AG04449 (cell line): Measurements from ENCODE around the gene MBNL1.

Experiments used
- CTCF ChIA-PET: fragments of 350-600 bp; formaldehyde crosslinking; extraction: SDS; loops from one replicate; lab custom pipeline; 2021; ENCODE audit warnings: antibody characterized with exemption; lab: Yijun Ruan, JAX
- POLR2A ChIA-PET: fragments of 400-600, 350-600 bp; formaldehyde crosslinking; extraction: SDS; loops from one replicate; lab custom pipeline; 2020; ENCODE audit warnings: antibody characterized with exemption, inconsistent platforms; lab: Yijun Ruan, JAX
- DNase-seq: peaks from one replicate; pipeline ENCODE4 v3.0.0-alpha.2; 2010; ENCODE audit warnings: low read depth, low spot score
- H3K4me3 ChIP-seq: 2 replicates; pipeline ENCODE4 v1.5.1; 2011; ENCODE audit warnings: low read depth, mild to moderate bottlenecking, control low read depth, low read length
- TF ChIP-seq, protein P1 (sequence below): IDR thresholded peaks from one replicate; pipeline ENCODE4 v1.5.1; 2011; ENCODE audit warnings: mild to moderate bottlenecking, moderate library complexity, low read length, control low read depth, inconsistent platforms; ENCODE audit not compliant: insufficient read depth; ENCODE audit errors: missing control alignments

Gene MBNL1

DNA sequence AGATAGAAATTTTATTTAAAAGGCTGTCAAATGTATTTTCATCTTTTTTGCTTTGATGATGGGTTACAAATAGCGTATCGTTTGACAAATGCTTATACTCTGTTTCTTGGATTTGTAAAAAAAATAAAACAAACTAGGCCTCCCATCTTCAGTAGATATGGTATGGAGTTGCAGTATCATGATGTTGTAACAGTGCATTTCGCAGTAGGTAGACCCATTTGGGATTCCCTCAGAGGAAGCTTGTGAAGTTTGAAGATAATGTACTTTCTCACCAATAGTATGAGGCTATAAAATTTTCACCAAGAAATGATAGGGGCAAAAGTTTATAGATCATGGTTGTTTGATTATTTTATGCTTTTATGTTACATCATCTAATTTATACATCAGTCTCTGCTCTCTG is 10.8 kb downstream of the MBNL1 start:
- CTCF ChIA-PET = interaction anchor here (1.0 to 1.5 kb wide), 3 partner anchors 203 to 207 kb away, joined by 3 to 6 read pairs (median 3); no protein-coding TSS in a partner anchor
- POLR2A ChIA-PET = interaction anchor here (1.5 to 1.8 kb wide), 2 partner anchors 10 to 12 kb away, joined by 5 to 6 read pairs; no protein-coding TSS in a partner anchor

DNA sequence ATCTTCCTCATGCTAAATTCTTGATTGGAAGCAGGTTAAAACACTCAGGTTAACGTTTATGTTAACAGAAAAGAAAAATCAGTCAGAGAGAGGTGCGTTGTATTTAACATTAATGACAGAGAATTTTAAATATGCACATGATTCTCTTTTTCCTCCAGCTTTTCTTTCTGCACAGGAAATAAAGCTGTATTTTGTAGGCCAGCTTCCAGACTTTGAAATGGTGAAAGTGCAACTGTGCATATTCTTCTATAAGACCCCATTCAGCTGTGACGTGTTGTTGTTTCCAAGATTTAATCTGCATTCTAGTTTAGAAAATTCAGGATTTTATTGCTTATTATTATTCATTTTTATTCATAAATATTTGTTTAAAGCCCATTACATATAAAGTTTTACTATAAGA is 11.8 kb downstream of the MBNL1 start:
- TF ChIP-seq, protein P1, sequence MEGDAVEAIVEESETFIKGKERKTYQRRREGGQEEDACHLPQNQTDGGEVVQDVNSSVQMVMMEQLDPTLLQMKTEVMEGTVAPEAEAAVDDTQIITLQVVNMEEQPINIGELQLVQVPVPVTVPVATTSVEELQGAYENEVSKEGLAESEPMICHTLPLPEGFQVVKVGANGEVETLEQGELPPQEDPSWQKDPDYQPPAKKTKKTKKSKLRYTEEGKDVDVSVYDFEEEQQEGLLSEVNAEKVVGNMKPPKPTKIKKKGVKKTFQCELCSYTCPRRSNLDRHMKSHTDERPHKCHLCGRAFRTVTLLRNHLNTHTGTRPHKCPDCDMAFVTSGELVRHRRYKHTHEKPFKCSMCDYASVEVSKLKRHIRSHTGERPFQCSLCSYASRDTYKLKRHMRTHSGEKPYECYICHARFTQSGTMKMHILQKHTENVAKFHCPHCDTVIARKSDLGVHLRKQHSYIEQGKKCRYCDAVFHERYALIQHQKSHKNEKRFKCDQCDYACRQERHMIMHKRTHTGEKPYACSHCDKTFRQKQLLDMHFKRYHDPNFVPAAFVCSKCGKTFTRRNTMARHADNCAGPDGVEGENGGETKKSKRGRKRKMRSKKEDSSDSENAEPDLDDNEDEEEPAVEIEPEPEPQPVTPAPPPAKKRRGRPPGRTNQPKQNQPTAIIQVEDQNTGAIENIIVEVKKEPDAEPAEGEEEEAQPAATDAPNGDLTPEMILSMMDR = no peak
- ChIA-PET POLR2A (interaction anchor here (1.5 kb wide), 1 partner anchor 11 kb away, joined by 6 read pairs; no protein-coding TSS in a partner anchor), CTCF (interaction anchor here (0.9 to 1.1 kb wide), 2 partner anchors 9 to 204 kb away, joined by 3 read pairs; no protein-coding TSS in a partner anchor)
- no peak for DNase-seq
- no peak overlapping the region for H3K4me3 ChIP-seq

More for the DNA sequence above, 10.8 kb downstream of the MBNL1 start:
- H3K4me3 ChIP-seq = no peak overlapping the region
- TF ChIP-seq, protein P1 = no peak
- DNase-seq = no peak

DNA sequence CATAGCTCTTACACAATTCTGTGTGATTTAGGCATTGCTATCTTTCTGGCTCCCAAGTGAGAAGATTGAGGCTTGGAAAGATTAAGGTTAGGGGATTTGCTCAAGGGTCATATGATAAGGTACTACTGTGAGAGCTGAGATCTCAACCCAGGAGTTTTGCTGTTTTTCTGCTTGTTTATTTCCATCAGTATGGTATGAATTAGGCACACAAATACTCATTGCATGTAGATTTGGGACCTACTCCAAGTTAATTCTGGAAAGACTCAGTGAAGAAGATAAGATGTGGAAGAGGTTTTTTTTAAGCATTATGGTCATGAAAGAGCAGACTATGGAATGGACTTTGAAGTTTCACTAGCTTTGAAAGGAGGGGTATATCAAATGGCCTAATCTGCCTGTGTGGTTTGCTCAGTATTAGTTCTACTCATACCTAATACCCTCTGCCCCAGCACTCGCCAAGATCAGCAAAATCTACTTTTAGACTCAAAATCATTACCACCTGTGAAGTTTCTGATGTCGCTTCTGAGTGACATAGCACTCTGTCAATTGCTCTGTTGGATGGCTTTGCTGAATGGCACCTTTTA is 12.5 kb downstream of the MBNL1 start:
- TF ChIP-seq, protein P1 = no peak
- POLR2A ChIA-PET = interaction anchor here (0.6 to 1.5 kb wide), 2 partner anchors 12 to 160 kb away, joined by 3 to 6 read pairs; no protein-coding TSS in a partner anchor
- no peak for DNase-seq
- H3K4me3 ChIP-seq = no peak overlapping the region
- CTCF ChIA-PET = interaction anchor here (0.6 to 3.7 kb wide), 4 partner anchors 8 to 209 kb away, joined by 3 to 10 read pairs (median 3); no protein-coding TSS in a partner anchor

DNA sequence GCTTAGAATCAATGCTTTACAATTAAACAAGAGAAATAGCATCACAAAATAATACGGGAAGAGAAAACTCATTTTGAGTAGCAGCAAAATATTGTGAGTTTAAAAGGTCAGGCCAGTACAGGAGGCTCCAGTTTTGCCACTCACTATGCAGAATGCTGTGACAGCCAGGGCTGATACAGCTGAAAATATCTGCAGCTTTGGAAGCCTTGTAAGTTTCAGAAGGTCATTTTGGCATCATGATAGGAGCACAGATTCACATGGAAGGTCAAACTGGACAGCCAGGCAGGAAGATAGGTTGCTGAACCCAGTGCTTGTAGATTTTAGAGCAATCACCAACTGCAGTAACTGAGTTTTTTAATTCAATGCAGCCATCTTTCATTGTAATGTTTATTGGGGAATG is 14.1 kb downstream of the MBNL1 start:
- CTCF ChIA-PET = interaction anchor here (3.7 kb wide), 1 partner anchor 211 kb away, joined by 10 read pairs; no protein-coding TSS in a partner anchor
- POLR2A ChIA-PET = interaction anchor here (0.9 kb wide), 1 partner anchor 10 kb away, joined by 3 read pairs; no protein-coding TSS in a partner anchor
- TF ChIP-seq, protein P1 = no peak
- no peak for DNase-seq
- no peak overlapping the region for H3K4me3 ChIP-seq

DNA sequence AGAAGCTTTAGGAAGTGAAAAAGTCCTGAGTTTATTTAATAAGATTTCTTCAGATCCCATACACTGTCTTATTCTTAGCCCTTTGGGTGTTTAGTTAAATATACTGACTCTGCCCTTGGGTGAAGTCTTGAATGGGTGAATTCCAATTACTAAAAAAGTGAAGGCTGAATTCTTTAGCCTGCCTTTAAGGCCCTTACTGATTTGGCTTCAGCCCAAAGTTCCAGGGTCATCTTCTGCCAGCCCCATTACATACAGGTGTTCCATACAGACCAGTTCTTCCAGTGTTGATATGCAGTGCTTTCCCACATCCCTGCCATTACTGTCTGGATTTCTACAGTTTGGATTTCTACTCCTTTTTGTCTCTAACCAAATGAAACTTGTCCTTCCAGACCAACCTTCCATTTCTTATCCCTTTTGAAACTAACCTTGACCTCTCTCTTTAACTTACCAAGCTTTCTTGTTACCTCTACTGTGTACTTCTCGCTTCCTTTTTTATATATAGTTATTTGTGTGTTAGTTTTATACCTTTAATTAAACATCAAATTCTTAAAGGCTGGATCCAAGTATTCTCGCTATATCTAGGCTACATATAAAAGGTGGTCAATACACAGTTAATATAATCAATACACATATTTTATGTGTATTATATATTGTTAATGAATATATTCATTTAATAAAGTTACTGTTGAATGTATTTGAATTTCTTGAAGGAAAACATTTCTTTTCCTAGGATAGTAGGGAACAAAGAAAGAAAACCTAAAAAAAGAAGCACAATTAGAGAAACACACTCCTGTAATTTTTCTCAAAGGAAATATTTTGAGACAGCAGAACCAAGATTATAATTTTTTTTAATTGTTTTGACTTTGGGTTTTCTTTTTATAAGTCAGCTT is 15.0 kb downstream of the MBNL1 start:
- TF ChIP-seq, protein P1 = no peak
- POLR2A ChIA-PET = interaction anchor here (0.9 kb wide), 1 partner anchor 11 kb away, joined by 3 read pairs; no protein-coding TSS in a partner anchor
- CTCF ChIA-PET = interaction anchor here (0.9 to 3.7 kb wide), 2 partner anchors 160 to 212 kb away, joined by 3 to 10 read pairs; no protein-coding TSS in a partner anchor
- H3K4me3 ChIP-seq = no peak overlapping the region
- DNase-seq = no peak
